IMR-90 (cell line): ENCODE data around the gene DENND6B. TPM values are rescaled to one million over a fixed set of nuclear protein-coding genes. Genes with fewer than 3 reads are reported as not detected.

Experiments used
- ATAC-seq: fragments of 200-7000 bp; cut with Tn5 transposase; 2 replicates; pipeline ENCODE4 v1.9.1; 2020; ENCODE audit warnings: low read depth, mild to moderate bottlenecking, moderate library complexity
- BruUV-seq: library from RNA; stranded (reverse); fragments of 400-500 nt; replicated peaks from 2 replicates; lab custom pipeline; 2021; lab: Mats Ljungman, UMichigan
- CTCF ChIA-PET: fragments of 300-600 bp; formaldehyde crosslinking; extraction: SDS; loops from one replicate; lab custom pipeline; 2021; ENCODE audit warnings: antibody characterized with exemption; lab: Yijun Ruan, JAX
- POLR2A ChIA-PET: fragments of 300-600 bp; sonication (Branson Sonifier 250); formaldehyde crosslinking; loops from one replicate; lab custom pipeline; 2022; ENCODE audit warnings: antibody characterized with exemption; ENCODE audit not compliant: unreplicated experiment; lab: Charles Lee
- DNase-seq: peaks from one replicate; pipeline ENCODE4 v3.0.0; 2013
- H2AFZ ChIP-seq: replicated peaks from 2 replicates; pipeline ENCODE3; 2013; ENCODE audit warnings: low read length, mild to moderate bottlenecking; ENCODE audit not compliant: poor library complexity
- H2AK5ac ChIP-seq: 2 replicates; pipeline ENCODE4 v1.6.1; 2013; ENCODE audit warnings: low read depth, low read length, inconsistent platforms
- H2AK9ac ChIP-seq: replicated peaks from 2 replicates; pipeline ENCODE3; 2013; ENCODE audit warnings: mild to moderate bottlenecking, low read depth, low read length, moderate library complexity; ENCODE audit not compliant: poor library complexity
- H2BK120ac ChIP-seq: 2 replicates; pipeline ENCODE4 v1.6.1; 2013; ENCODE audit warnings: low read depth, low read length, inconsistent platforms
- H2BK15ac ChIP-seq: 3 replicates; pipeline ENCODE4 v1.6.1; 2013; ENCODE audit warnings: low read depth, low read length, inconsistent platforms
- H2BK20ac ChIP-seq: 2 replicates; pipeline ENCODE4 v1.6.1; 2013; ENCODE audit warnings: low read depth, mild to moderate bottlenecking, inconsistent platforms, low read length, moderate library complexity
- H2BK5ac ChIP-seq: 2 replicates; pipeline ENCODE4 v1.6.1; 2013; ENCODE audit warnings: mild to moderate bottlenecking, low read depth, low read length, inconsistent platforms; ENCODE audit not compliant: poor library complexity, severe bottlenecking
- H3K14ac ChIP-seq: replicated peaks from 2 replicates; pipeline ENCODE4 v1.6.1; 2013; ENCODE audit warnings: low read depth, low read length, inconsistent platforms
- H3K18ac ChIP-seq: 2 replicates; pipeline ENCODE4 v1.6.1; 2013; ENCODE audit warnings: low read depth, low read length, control low read depth
- H3K23ac ChIP-seq: 2 replicates; pipeline ENCODE4 v1.6.1; 2013; ENCODE audit warnings: low read depth, low read length, inconsistent platforms
- H3K27ac ChIP-seq: 2 replicates; pipeline ENCODE4 v1.5.1; 2013; ENCODE audit warnings: mild to moderate bottlenecking, control low read depth, low read length; ENCODE audit not compliant: insufficient read depth
- H3K27me3 ChIP-seq: 2 replicates; pipeline ENCODE4 v1.6.1; 2013; ENCODE audit warnings: low read length; ENCODE audit not compliant: control insufficient read depth, insufficient read depth
- H3K36me3 ChIP-seq: 2 replicates; pipeline ENCODE4 v1.6.1; 2013; ENCODE audit warnings: low read length, mixed read lengths; ENCODE audit not compliant: control insufficient read depth, insufficient read depth
- H3K4ac ChIP-seq: 2 replicates; pipeline ENCODE4 v1.6.1; 2013; ENCODE audit warnings: low read depth, low read length, inconsistent platforms
- H3K4me1 ChIP-seq: 2 replicates; pipeline ENCODE4 v1.6.1; 2013; ENCODE audit warnings: low read length, mixed read lengths; ENCODE audit not compliant: control insufficient read depth, insufficient read depth
- H3K4me2 ChIP-seq: 2 replicates; pipeline ENCODE4 v1.6.1; 2013; ENCODE audit warnings: low read depth, mild to moderate bottlenecking, control low read depth, low read length, moderate library complexity
- H3K4me3 ChIP-seq: 2 replicates; pipeline ENCODE4 v1.5.1; 2013; ENCODE audit warnings: low read depth, mild to moderate bottlenecking, control low read depth, low read length, moderate library complexity; ENCODE audit not compliant: insufficient read depth
- H3K56ac ChIP-seq: 2 replicates; pipeline ENCODE4 v1.6.1; 2013; ENCODE audit warnings: low read length, inconsistent platforms; ENCODE audit not compliant: insufficient read depth; ENCODE audit errors: extremely low read depth
- H3K79me1 ChIP-seq, 2 experiments: 2 replicates each; pipeline ENCODE4 v1.6.1; 2013; ENCODE audit warnings: low read length in 2 of 2, inconsistent platforms in 1 of 2, low read depth in 1 of 2
- H3K9ac ChIP-seq: 2 replicates; pipeline ENCODE4 v1.6.1; 2013; ENCODE audit warnings: low read depth, low read length, control low read depth
- H3K9me1 ChIP-seq: 2 replicates; pipeline ENCODE4 v1.6.1; 2013; ENCODE audit warnings: low read length, inconsistent platforms; ENCODE audit not compliant: insufficient read depth
- H3K9me3 ChIP-seq: 2 replicates; pipeline ENCODE4 v1.6.1; 2013; ENCODE audit warnings: low read length; ENCODE audit not compliant: control insufficient read depth, insufficient read depth
- H4K20me1 ChIP-seq: 2 replicates; pipeline ENCODE4 v1.6.1; 2013; ENCODE audit warnings: low read length, inconsistent platforms; ENCODE audit not compliant: insufficient read depth
- H4K5ac ChIP-seq: 2 replicates; pipeline ENCODE4 v1.6.1; 2013; ENCODE audit warnings: mild to moderate bottlenecking, low read depth, low read length, control low read depth
- H4K8ac ChIP-seq, 2 experiments: 2 replicates each; pipeline ENCODE4 v1.6.1; 2013; ENCODE audit warnings: low read depth in 2 of 2, low read length in 2 of 2, control low read depth in 1 of 2, inconsistent platforms in 1 of 2
- H4K91ac ChIP-seq: 2 replicates; pipeline ENCODE4 v1.6.1; 2013; ENCODE audit warnings: low read depth, low read length, inconsistent platforms; ENCODE audit not compliant: insufficient read depth
- BHLHE40 ChIP-seq: fragments of 150-350 bp; IDR thresholded peaks from 2 replicates; pipeline ENCODE4 v1.6.1; 2016; ENCODE audit warnings: mild to moderate bottlenecking, low read depth, low read length
- CEBPB ChIP-seq: IDR thresholded peaks from 2 replicates; pipeline ENCODE4 v1.6.1; 2012; ENCODE audit warnings: low read depth, low read length, improper control_type of control experiment
- CHD1 ChIP-seq: IDR thresholded peaks from 2 replicates; pipeline ENCODE4 v1.6.1; 2012; ENCODE audit warnings: low read depth, low read length, improper control_type of control experiment
- ELK1 ChIP-seq: fragments of 150-350 bp; IDR thresholded peaks from 2 replicates; pipeline ENCODE4 v1.6.1; 2016; ENCODE audit warnings: low read depth, mild to moderate bottlenecking, low read length, moderate library complexity, borderline replicate concordance
- FOS ChIP-seq: fragments of 150-350 bp; IDR thresholded peaks from 2 replicates; pipeline ENCODE4 v1.6.1; 2016; ENCODE audit warnings: low read depth, low read length
- MAFK ChIP-seq: IDR thresholded peaks from 2 replicates; pipeline ENCODE4 v1.6.1; 2012; ENCODE audit warnings: low read depth, low read length, improper control_type of control experiment
- MAZ ChIP-seq: IDR thresholded peaks from 2 replicates; pipeline ENCODE4 v1.6.1; 2012; ENCODE audit warnings: low read depth, mild to moderate bottlenecking, low read length, improper control_type of control experiment, moderate library complexity, borderline replicate concordance
- MXI1 ChIP-seq: IDR thresholded peaks from 2 replicates; pipeline ENCODE4 v1.6.1; 2012; ENCODE audit warnings: low read depth, mild to moderate bottlenecking, low read length, moderate library complexity, borderline replicate concordance
- NFE2L2 ChIP-seq: fragments of 150-350 bp; IDR thresholded peaks from 2 replicates; pipeline ENCODE4 v1.6.1; 2016; ENCODE audit warnings: low read depth, mild to moderate bottlenecking, low read length
- POLR2A ChIP-seq: IDR thresholded peaks from 2 replicates; pipeline ENCODE4 v1.6.1; 2012; ENCODE audit warnings: mild to moderate bottlenecking, low read depth, low read length
- RAD21 ChIP-seq: IDR thresholded peaks from 2 replicates; pipeline ENCODE4 v1.6.1; 2012; ENCODE audit warnings: low read length, improper control_type of control experiment
- RCOR1 ChIP-seq: IDR thresholded peaks from 2 replicates; pipeline ENCODE4 v1.6.1; 2012; ENCODE audit warnings: mild to moderate bottlenecking, low read length, improper control_type of control experiment; ENCODE audit not compliant: insufficient replicate concordance
- SMC3 ChIP-seq: fragments of 150-350 bp; IDR thresholded peaks from 2 replicates; pipeline ENCODE4 v1.6.1; 2016; ENCODE audit warnings: low read depth, mild to moderate bottlenecking, antibody characterized with exemption, low read length, moderate library complexity
- WGBS, 2 experiments: methylation state at CpG; one replicate each; pipeline versions ENCODE4 v1.1.5 to v1.1.7; 2013; ENCODE audit warnings: missing lambda C conversion rate in 2 of 2; ENCODE audit not compliant: insufficient read length in 1 of 2; ENCODE audit errors: extremely low coverage in 2 of 2; 5-methylcytosine and 5-hydroxymethylcytosine counted together
- dilution Hi-C: fragments of 300-500 bp; cut with HindIII; formaldehyde crosslinking; loops from one replicate; pipeline ENCODE4 v1.14.3; 2018; ENCODE audit warnings: low sequenced_read_pairs; ENCODE audit not compliant: unreplicated experiment
- in situ Hi-C: fragments of 300-500 bp; cut with MboI; formaldehyde crosslinking; loops from 3 replicates; pipeline ENCODE4 v1.14.3; 2019; ENCODE audit warnings: low sequenced_read_pairs, inconsistent platforms, mixed read lengths
- intact Hi-C: fragments of 100-400 bp; cut with micrococcal nuclease; formaldehyde crosslinking; loops from 2 replicates; pipeline ENCODE4 v1.10.0; 2022
- polyA plus RNA-seq, 3 experiments: library from polyadenylated mRNA; depleted of rRNA; stranded (reverse); fragments of >200 nt; gene quantifications; 2 replicates each; pipeline ENCODE4 v1.2.3, GENCODE V29; 2012; ENCODE audit warnings: low replicate concordance in 1 of 3
- total RNA-seq: library from RNA; depleted of rRNA; stranded (reverse); fragments of >200 nt; gene quantifications from 2 replicates; pipeline ENCODE4 v1.2.3, GENCODE V29; 2012
- TF ChIP-seq, protein P1 (sequence below): fragments of 150-350 bp; IDR thresholded peaks from 2 replicates; pipeline ENCODE4 v1.6.1; 2017; ENCODE audit warnings: mild to moderate bottlenecking, antibody characterized with exemption, low read length, low read depth
- TF ChIP-seq, protein P2 (sequence below): conservative IDR thresholded peaks from 2 replicates; pipeline ENCODE4 v1.5.1; 2012; ENCODE audit warnings: mild to moderate bottlenecking, low read depth, low read length, improper control_type of control experiment

DENND6B gene
- total and polyA plus RNA-seq, 2 of the 4 experiments (the other 2 are of a cell fraction): 0.36 to 4.9 TPM

- POLR2A ChIA-PET: no interaction called here
- no peak overlapping the region for H2BK5ac ChIP-seq
- no peak overlapping the region for H3K9ac ChIP-seq
- H3K79me1 ChIP-seq: peaks cover 0 to 9% of the 10 kb centered on the region in 2 experiments; a peak in 1 of 4 replicates
- intact Hi-C loops: no loop called here
- H3K9me1 ChIP-seq: peaks cover 6% of the 10 kb centered on the region; the same call in 1 of the 2 replicates
- H2AFZ ChIP-seq: peak overlapping the region; percentile 43
- no peak overlapping the region for H4K5ac ChIP-seq
- H2AK5ac ChIP-seq: no peak overlapping the region; the same call in 1 of the 2 replicates
- H2BK120ac ChIP-seq: no peak overlapping the region
- H3K36me3 ChIP-seq: no peaks in the 10 kb centered on the region
- H3K23ac ChIP-seq: no peak overlapping the region
- no peak overlapping the region for H2BK15ac ChIP-seq
- CTCF ChIA-PET: no interaction called here
- ATAC-seq: no peak
- peak overlapping the region; percentile 78 for H2AK9ac ChIP-seq
- H4K91ac ChIP-seq: no peak overlapping the region
- peaks cover 3% of the 10 kb centered on the region; the same call in 1 of the 2 replicates for H3K27me3 ChIP-seq
- H3K4me2 ChIP-seq: no peak overlapping the region
- dilution Hi-C loops: no loop called here
- no peak for DNase-seq
- peaks cover 5% of the 10 kb centered on the region; the same call in 1 of the 2 replicates for H4K20me1 ChIP-seq
- no peak overlapping the region for H3K27ac ChIP-seq
- BruUV-seq: no TSS peak
- no peak overlapping the region for H3K56ac ChIP-seq
- H4K8ac ChIP-seq: no peak overlapping the region
- WGBS, 2 experiments: 71% methylated on average over 7 of the region's 23 CpGs; no CpG with 5 or more reads in 1 of the 2 experiments
- H2BK20ac ChIP-seq: no peak overlapping the region
- H3K14ac ChIP-seq: no peak overlapping the region
- peaks cover 14% of the 10 kb centered on the region for H3K4me1 ChIP-seq
- H3K4me3 ChIP-seq: no peak overlapping the region
- H3K18ac ChIP-seq: no peak overlapping the region
- H3K9me3 ChIP-seq: no peaks in the 10 kb centered on the region
- no peak overlapping the region for H3K4ac ChIP-seq
- in situ Hi-C loops: no loop called here
- TF ChIP-seq, protein P1, sequence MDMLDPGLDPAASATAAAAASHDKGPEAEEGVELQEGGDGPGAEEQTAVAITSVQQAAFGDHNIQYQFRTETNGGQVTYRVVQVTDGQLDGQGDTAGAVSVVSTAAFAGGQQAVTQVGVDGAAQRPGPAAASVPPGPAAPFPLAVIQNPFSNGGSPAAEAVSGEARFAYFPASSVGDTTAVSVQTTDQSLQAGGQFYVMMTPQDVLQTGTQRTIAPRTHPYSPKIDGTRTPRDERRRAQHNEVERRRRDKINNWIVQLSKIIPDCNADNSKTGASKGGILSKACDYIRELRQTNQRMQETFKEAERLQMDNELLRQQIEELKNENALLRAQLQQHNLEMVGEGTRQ: no peak
- TF ChIP-seq MAZ (no peak), BHLHE40 (no peak), MXI1 (no peak), RCOR1 (no peak), POLR2A (no peak), SMC3 (no peak), NFE2L2 (no peak), ELK1 (no peak), CEBPB (no peak), FOS (no peak), RAD21 (no peak), CHD1 (no peak), MAFK (no peak)
- TF ChIP-seq, protein P2, sequence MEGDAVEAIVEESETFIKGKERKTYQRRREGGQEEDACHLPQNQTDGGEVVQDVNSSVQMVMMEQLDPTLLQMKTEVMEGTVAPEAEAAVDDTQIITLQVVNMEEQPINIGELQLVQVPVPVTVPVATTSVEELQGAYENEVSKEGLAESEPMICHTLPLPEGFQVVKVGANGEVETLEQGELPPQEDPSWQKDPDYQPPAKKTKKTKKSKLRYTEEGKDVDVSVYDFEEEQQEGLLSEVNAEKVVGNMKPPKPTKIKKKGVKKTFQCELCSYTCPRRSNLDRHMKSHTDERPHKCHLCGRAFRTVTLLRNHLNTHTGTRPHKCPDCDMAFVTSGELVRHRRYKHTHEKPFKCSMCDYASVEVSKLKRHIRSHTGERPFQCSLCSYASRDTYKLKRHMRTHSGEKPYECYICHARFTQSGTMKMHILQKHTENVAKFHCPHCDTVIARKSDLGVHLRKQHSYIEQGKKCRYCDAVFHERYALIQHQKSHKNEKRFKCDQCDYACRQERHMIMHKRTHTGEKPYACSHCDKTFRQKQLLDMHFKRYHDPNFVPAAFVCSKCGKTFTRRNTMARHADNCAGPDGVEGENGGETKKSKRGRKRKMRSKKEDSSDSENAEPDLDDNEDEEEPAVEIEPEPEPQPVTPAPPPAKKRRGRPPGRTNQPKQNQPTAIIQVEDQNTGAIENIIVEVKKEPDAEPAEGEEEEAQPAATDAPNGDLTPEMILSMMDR: no peak
Observed at GRCh38 chr22:50311606-50312351, 15.0 kb downstream of the DENND6B start.
